ENCODE data around the gene MOV10L1.

GRCh38 chr22:50146439-50147238 lies 56.8 kb downstream of the MOV10L1 start:
- peak in 1 of 2 donors; percentile 10 for TF ChIP-seq CTCF (IDR thresholded peaks at IDR 0.05; ENCODE audit: extremely low read depth in 1 of 2, insufficient read depth in 1 of 2, low read depth in 1 of 2, low read length in 2 of 2)
- TF ChIP-seq GATA2 (IDR thresholded peaks at IDR 0.05; ENCODE audit: insufficient read depth, insufficient read length, low read depth, low read length) = no peak
- no peak for TF ChIP-seq EZH2 (IDR thresholded peaks at IDR 0.05; ENCODE audit: borderline replicate concordance, low read depth, low read length, severe bottlenecking)
- TF ChIP-seq POLR2A (IDR thresholded peaks at IDR 0.05; ENCODE audit: low read depth, low read length) = no peak

Data from endothelial cell of umbilical vein (primary cell).